Cerebellar nuclear complex (tissue), 1 donor: ENCODE results near the gene LRCH1.
"Not testable (repeated sequence)": the region's sequence is repeated elsewhere in the genome, so short reads cannot be mapped to it uniquely, and the experiment has no call there.

Experiments used
- DNase-seq, 2 experiments: peaks; one replicate each; lab custom pipeline; 2025; lab: John Stamatoyannopoulos, UW

The LRCH1 gene

DNA sequence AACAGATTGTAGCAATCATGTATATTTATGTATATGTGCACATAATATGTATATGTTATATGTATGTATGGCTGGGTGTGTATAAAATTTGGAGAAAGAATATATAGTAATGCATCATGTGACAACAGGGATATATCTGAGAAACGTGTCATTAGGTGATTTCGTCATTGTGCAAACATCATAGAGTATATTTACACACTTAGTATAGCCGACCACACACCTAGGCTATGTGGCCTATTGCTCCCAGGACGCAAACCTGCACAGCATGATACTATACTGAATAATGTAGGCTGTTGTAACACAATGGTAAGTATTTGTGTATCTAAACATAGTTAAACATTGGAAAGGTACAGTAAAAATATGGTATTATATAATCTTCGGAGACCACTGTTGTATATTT, 200.2 kb downstream of the LRCH1 start:
- DNase-seq: no peak

DNA sequence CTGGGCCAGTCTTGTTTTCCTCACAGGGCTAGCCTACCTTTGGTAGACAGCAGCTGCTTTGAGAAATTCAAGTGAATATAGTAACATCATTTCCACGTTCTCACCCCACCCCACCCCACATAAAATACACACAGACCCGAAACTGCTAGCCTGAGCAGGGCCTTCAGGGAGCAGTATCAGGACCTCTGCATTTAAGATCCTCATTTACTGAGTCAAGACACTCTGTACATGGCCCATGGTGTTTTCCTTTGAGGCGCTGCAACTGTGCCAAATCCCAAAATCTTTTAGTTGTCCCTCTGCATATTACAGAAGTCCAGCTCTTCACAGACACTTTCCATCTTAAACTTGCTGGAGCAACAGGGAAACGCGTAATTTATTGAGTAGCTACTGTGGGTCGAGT, 200.9 kb downstream of the LRCH1 start:
- DNase-seq: no peak

DNA sequence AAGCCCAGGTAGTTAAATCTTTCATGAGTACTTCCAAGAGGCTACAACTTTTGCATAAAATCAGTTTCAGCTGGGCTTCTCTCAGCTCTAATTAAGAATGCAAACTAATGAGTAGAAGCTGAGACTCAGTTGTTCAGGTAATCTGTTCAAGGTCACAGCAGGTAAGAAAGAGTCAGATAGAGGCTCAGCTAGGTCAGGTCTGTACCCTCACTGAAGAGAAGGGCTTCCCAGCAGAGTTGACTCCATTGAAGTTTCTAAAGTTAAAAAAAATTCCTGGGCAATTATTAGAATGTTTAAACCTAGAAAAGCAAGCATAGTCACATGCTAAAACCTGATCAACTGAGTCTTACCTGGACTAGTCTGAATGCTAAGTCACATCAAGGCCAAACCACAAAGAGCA, 201.8 kb downstream of the LRCH1 start:
- DNase-seq: no peak

DNA sequence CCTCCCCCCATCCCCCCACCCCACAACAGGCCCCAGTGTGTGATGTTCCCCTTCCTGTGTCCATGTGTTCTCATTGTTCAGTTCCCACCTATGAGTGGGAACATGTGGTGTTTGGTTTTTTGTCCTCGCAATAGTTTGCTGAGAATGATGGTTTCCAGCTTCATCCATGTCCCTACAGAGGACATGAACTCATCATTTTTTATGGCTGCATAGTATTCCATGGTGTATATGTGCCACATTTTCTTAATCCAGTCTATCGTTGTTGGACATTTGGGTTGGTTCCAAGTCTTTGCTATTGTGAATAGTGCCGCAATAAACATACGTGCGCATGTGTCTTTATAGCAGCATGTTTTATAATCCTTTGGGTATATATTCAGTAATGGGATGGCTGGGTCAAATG, 202.5 kb downstream of the LRCH1 start:
- DNase-seq: not testable (repeated sequence)

DNA sequence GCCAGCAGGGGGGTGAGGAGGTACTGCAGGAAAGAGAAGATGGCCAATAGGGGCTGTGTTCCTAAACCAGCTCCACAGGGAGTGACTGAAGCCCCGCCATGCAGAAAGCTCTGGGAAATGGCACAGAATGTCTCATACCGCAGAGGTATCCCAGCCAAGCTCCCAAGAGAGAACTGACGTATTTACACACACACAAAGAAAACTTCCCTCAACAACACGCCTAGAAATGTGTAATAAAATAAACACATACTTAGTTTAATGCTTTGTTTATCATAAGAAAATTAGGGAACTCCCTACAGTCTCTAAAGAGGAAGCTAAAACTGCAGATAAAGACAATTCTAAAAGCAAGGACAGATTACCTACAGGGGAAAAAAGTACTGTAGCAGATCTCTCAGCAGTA, 204.0 kb downstream of the LRCH1 start:
- DNase-seq: no peak

DNA sequence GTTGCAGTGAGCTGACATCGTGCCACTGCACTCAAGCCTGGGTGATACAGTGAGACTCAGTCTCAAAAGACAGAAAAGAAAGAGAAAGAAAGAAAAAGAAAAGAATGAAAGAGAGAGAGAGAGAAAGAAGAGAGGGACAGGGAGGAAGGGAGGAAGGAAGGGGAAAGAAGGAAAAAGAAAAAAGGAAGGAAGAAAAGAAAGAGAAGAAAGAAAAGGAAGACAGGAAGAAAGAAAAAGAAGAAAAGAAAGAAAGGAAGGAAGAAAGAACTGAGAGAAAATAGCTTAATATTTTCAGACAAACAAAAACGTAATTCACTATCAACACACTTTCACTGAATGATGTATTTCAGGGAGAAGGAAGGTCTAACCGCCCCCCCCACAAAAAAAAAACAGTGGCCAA, 204.7 kb downstream of the LRCH1 start:
- DNase-seq: no peak

DNA sequence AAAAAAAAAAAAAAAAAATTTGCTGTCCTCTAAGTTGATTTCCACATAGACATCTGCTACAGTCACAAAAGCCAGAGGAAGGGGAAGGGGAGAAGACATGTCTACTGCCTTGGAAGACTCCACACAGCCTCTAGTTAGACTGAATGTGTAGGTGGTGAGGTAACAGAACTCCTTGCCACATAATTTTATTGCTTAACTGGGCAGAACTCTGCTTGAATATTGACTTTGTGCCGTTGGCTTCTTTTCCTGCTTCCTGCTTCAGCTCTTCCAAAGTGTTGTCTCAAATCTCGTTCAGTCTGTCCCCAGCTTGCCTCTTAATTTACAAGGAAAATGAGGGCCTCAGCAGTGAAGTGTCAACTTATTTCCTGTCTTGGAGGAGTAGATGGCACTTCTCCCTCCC, 206.9 kb downstream of the LRCH1 start:
- no peak for DNase-seq

DNA sequence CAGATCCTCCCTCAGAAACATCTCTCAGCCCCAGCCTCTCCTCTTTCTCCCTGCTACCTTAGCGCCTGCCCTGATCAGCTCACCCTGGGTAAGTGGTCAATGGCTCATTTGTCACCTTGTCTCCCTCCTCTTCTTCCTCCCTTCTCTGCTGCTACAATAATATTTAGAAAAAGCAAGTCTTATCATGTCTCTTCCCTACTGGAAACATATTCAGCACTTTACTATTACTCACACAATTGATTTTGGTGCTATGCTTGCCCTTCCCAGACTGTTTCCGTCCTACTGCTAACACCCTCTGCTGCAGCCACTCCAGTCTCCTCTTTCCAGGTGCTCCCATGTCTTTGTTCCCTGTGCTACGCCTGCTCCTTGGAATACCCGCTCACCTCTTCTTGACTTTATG, 208.2 kb downstream of the LRCH1 start:
- no peak for DNase-seq

DNA sequence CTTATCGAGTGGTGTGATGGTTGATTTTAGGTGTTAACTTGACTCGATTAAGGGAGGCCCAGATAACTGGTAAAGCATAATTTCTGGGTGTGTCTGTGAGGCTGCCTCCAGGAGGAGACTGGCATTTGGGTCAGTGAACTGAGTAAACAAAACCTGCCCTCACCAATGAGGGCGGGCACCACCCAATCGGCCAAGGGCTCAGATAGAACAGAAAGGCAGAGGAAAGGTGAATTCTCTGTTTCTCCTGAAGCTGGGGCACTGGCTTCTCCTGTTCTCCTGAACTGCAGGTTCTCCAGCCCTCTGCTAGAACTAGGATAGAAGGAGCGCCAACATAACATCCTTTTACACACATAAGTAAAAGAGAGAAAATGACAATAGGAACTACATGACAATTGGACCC, 208.9 kb downstream of the LRCH1 start:
- no peak for DNase-seq

DNA sequence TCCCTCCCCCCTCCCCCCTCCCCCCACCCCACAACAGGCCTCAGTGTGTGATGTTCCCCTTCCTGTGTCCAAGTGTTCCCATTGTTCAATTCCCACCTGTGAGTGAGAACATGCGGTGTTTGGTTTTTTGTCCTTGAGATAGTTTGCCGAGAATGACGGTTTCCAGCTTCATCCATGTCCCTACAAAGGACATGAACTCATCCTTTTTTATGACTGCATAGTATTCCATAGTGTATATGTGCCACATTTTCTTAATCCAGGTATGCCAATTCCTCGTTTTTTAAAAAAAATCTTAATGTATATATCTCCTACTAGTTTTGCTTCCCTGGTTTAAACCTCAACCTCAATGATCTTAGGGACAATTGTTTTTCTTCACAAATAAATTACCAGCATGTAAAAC, 217.0 kb downstream of the LRCH1 start:
- DNase-seq: not testable (repeated sequence)

DNA sequence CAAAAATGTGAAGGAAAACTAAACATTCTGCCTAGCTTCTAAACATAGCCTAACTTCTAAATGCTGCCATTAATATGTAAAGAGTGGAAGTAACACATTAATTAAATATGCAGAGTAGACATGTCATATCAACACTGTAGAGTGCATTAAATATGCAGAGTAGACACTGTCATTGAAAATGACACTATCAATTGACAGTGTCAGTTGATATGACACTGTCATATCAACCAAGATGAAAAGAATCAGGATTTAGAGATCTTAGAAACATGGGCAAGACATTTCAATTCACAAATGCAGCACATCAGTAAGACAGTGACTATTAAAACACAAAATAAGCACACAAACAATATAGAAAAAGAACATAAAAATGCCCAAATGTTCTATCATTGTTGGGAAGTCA, 218.7 kb downstream of the LRCH1 start:
- no peak for DNase-seq

DNA sequence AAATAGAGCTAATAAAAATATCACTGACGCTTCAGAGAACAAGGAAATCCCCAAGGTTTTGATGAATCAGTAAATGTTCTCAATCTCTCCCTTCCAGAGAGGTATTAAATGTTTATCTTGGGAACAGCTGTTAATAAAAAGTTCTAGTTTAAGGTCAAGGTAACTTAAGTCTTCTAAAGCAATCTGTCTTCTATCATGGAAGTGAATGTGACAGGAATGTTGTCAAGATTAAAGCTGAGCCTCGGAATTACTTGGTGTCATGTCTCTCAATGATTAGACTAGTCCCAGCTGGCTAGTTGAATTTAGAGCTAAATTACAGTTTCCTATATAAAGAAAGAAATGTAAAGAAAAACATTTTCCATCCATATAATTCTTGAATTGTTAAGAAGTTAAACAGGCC, 220.6 kb downstream of the LRCH1 start:
- no peak for DNase-seq

DNA sequence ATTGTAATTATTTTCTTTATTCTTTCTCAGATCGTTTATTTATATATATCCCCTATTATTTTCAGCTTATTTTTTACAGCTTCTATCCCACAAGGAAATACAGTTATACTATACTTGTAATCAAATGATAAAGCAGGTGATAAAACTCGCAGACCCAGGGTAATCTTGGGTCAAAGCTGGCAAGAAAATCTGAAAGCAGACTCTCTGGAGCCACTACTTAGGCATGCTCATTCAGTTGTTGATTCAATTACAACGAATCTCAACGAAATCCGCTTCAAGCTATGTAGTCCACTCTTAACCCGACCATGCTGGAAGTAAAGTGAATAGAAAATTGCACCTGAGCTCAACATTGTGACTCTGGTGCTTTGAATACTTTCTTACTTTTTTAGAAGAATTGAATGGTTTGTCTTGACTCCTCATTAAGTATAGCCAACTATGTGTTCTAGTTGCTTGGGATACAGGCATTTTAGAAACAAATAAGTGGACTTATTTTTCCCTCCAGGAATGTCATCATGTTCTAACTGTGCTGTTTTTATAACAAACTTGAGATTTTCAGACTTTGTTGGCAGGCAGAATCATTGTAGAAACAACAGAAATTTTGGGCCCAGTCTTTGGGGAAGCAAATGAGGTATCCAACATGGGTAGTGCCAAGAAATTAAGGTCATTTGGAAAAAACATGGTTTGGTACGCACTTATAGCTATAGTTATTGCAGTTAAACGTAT, 222.6 kb downstream of the LRCH1 start:
- DNase-seq: no peak

DNA sequence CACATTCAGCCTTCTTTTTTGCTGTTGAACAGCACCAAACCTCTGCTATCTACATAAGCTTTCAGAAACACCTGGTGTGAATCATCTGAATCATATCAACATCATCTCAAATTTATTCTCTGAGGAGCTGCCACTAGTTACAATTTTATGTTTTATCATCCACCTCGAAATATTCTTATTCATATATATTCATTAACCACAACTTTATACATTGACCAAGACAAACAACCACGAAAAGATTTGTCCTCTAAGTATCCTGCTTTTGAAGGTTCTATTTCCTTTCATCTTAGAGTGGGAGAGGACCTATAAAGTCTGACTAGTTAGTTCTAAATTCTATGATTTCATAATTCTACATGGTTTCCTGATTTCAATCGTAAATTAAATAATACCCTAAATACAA, 225.1 kb downstream of the LRCH1 start:
- DNase-seq: no peak

DNA sequence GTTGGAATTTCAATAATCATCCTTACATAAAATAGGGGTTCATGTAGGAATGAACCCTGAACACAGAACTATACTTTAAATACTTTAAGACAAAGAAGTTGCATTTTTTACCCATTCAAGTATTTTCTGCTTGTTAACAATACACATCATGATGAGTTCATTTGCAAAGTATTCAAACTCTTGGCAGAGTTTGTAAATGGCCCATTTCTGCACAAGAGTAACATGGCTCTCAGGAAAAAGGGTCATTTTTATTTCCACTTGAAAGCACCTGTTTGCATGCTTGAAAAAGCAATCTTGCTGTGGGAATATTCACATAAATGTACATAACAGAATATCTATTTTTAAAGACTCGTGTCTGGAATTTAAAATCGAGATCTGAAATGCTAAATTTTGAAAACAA, 225.9 kb downstream of the LRCH1 start:
- DNase-seq: no peak

DNA sequence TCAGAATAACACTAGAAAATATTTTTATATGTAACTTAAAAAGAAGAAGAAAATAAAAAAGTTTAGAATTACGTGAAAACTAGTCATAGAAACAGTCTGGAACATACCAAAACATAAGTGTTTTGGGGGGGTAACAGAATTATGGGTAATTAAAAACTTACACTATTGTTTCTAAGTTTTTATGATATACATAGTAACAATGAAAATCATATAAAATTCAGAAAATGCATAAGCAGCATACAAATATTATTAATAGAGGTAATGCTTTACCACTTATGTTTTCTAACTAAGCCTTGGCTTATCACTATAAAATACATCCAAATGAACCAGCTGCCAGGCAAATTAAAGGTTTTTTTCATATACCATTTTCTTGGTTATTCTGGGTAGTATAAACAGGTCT, 229.1 kb downstream of the LRCH1 start:
- no peak for DNase-seq

DNA sequence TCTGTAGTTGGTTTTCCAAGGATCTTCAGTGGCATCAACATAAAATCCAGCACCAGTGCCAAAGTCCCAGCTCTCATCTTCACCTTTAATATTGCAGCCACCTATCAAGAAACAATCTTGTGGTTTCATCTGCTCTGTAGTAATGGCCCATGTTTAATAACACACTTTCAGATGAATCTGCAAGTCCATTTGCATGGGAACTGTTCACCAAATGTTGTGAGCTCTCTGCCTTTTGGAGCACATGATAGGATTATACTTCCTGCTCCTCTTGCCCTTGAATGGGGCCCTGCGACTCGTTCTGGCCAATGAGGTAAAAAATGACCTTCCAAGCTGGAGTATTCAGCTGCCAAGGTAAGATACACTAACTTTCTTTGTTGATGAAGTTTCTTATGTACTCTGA, 229.7 kb downstream of the LRCH1 start:
- DNase-seq: no peak

DNA sequence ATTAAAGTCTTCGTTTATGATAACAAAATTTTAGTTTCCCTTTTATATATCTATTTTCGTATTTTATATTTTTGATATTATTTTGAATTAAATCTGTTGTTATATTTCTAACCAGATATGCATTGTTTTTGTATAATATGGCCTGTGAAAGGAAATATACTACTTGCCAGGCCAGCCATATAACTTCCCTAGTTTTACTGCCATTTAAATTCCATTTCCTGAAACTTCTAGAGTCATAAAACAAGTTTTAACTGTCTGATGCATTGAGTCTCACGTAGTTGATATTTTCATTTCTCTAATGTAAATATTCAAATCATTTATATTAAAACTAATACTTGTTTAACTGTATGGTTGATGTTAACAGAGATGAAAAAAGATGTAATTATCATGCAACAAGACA, 230.5 kb downstream of the LRCH1 start:
- no peak for DNase-seq

DNA sequence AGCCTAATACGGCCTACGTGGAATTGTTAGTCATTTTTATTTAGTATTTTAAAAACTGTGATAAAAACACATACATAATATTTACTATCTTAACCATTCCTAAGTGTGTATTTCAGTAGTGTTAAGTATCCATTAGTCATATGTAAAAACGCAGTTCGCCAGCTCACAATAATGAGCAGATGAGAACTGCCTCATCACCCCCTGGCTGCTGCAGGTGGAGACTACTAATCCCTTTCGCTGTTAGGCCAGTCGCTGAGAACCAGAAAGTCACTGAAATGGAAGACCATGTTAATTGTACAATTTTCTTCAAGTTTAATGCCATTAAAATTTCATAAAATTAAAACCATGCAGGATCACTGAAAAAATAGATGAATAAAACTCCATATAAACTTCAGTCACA, 242.4 kb downstream of the LRCH1 start:
- no peak for DNase-seq

DNA sequence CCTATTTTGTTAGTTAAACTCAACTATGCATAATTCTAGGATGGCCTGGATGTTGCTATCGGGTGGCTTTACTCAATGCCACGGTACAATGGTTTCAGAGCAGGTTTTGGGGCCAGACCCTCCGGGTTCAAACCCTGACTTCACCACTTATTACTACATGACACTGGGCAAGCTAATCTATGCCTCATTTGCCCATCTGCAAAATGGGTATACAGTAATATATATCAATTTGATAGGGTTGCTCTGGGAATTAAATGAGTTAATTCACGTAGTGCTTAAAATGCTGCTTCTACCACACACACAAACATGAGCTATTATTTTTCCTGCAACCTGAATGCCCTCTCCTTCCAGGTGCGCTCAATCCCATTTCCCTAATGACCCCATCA, 243.2 kb downstream of the LRCH1 start:
- no peak for DNase-seq

DNA sequence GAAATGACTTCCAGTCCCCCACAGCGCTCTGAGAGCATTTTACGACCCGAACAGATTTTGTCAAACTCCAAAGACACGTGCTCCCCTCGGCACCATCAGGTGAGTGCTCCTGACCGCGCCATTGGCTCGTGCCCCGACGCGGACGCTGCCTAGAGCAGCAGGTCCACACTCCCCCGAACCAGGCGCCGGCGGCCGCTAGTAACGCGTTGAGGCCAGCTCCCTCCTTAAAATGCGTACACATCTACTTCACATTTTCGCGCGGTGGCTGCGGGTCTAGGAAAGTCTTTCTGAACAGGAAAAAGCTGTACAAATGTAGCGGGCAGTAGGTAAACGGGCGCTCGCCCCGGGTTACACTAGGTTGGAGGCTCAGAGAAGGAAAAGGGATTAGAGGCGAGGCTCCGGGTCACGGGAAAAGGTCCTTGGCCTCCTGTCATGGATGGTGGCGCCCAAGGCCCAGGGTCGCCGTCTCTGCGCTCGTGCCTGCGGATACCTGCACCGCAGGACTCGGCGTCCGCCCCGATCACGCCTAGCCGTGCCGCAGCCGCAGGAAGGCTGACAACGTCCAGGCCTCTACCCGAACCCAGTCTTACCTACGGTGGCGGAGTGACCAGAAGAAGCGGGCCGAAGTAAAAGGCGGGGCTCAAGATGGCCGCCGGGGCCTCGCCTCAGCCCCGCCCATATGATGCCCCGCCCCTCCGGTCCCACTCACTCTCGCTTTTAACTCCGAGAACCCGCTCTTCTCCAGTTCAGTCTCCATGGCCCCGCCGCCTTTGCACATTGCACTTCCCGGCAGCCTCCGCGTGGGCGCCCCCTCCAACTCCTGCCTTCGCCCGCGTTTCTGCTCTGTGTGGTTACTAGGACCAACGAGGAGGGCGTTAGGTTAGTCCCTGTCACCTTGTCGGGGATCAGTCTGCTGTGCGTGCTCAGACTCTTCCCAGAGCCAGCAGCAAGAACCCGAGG, 243.8 kb downstream of the LRCH1 start, which contains the start of gene ESD:
Gene ESD, minus strand, starts transcription at position 647 of the 960 bp plus-strand sequence. CDS start 5,748 bp downstream, outside the sequence.
- peak in 1 of 2 experiments; percentile 53 for DNase-seq

DNA sequence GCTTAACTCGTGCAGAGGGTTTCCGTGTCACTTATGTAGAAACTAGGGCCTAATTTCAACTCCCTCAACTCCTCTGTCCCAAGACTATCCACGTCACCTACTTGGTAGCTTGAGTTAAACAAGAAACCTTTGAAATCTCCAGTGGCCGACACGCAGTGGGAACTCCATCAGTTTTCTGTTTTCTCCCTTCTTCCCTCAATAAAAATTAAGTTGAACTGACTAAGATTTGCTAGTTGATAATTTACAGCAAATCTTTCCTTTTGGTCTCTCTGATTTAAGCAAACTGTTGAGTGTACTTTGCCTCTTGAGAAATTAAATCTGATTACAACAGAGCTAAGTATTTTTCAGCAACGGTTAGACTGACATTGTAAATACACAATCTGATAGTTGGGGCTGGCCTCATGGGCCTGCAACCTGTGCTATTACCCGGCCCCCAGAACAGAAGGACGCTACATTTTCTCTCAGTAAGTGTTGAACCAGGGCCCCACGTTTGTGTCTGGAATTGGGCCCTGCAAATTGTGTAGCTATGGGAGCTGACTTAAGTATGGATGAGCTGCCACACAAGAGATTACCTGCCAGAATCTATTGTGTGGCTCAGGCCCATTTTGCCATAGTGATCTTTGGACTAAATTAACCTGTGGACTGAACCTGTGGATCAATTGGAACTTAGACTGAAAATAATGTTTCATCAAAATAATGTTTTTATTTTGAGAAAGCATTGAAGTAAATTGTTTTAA, 244.7 kb downstream of the LRCH1 start:
- no peak for DNase-seq

DNA sequence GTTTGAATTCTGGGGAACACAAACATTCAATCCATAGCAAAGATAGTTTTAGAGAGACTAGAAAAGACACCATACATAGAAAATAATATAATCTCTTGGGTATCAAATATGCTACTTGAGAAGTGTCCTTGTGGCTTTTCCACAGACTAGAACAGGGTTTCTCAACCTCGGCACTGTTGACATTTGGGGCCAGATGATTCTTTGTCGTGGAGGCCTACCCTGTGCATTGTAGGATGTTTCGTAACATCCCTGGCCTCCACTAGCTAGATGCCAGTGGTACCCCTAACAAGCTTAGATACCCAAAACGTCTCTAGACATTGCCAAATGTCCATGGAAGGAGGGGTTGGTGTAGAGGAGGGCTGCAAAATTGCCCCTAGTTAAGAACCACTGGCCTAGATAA, 246.2 kb downstream of the LRCH1 start:
- no peak for DNase-seq
